Neuronal stem cell (in vitro differentiated cells): ENCODE results near the gene ADTRP.

Source experiments
- DNase-seq: peaks from one replicate; pipeline ENCODE4 v3.0.0-alpha.2; 2013; ENCODE audit warnings: low spot score
- H2AFZ ChIP-seq: one replicate; pipeline ENCODE4 v1.6.1; 2013; ENCODE audit warnings: mild to moderate bottlenecking, low read length, inconsistent platforms
- H2AK5ac ChIP-seq: 2 replicates; pipeline ENCODE4 v1.6.1; 2013; ENCODE audit warnings: low read depth, mild to moderate bottlenecking, inconsistent platforms, low read length, moderate library complexity, mixed read lengths
- H2BK120ac ChIP-seq: 2 replicates; pipeline ENCODE4 v1.6.1; 2013; ENCODE audit warnings: low read depth, mild to moderate bottlenecking, inconsistent platforms, low read length, moderate library complexity, mixed read lengths
- H2BK12ac ChIP-seq: one replicate; pipeline ENCODE4 v1.6.1; 2013; ENCODE audit warnings: low read length, inconsistent platforms
- H2BK15ac ChIP-seq: 2 replicates; pipeline ENCODE4 v1.6.1; 2013; ENCODE audit warnings: mild to moderate bottlenecking, low read length, inconsistent platforms, mixed read lengths
- H2BK5ac ChIP-seq: one replicate; pipeline ENCODE4 v1.6.1; 2013; ENCODE audit warnings: inconsistent platforms, mild to moderate bottlenecking, low read length, moderate library complexity
- H3K14ac ChIP-seq: one replicate; pipeline ENCODE4 v1.6.1; 2013; ENCODE audit warnings: low read length, inconsistent platforms
- H3K18ac ChIP-seq: 2 replicates; pipeline ENCODE4 v1.6.1; 2013; ENCODE audit warnings: low read length, inconsistent platforms
- H3K23ac ChIP-seq: 2 replicates; pipeline ENCODE4 v1.6.1; 2013; ENCODE audit warnings: low read depth, mild to moderate bottlenecking, mixed read lengths, low read length, inconsistent platforms; ENCODE audit not compliant: poor library complexity
- H3K27ac ChIP-seq: replicated peaks from 3 replicates; pipeline ENCODE4 v1.5.1; 2013; ENCODE audit warnings: low read length, inconsistent platforms
- H3K27me3 ChIP-seq, 3 experiments: 2 replicates each; pipeline ENCODE4 v1.6.1; 2013; ENCODE audit warnings: low read length in 3 of 3, mild to moderate bottlenecking in 2 of 3, inconsistent platforms in 1 of 3, low read depth in 1 of 3, mixed read lengths in 1 of 3, moderate library complexity in 1 of 3; ENCODE audit not compliant: control insufficient read depth in 3 of 3, insufficient read depth in 3 of 3
- H3K36me3 ChIP-seq, 2 donors: replicated peaks in 1 of 2; 2 replicates each; pipeline ENCODE4 v1.6.1; 2013; ENCODE audit warnings: low read length in 2 of 2; ENCODE audit not compliant: control insufficient read depth in 2 of 2, insufficient read depth in 2 of 2
- H3K4ac ChIP-seq: 2 replicates; pipeline ENCODE4 v1.6.1; 2013; ENCODE audit warnings: inconsistent platforms, mild to moderate bottlenecking, low read length, moderate library complexity
- H3K4me1 ChIP-seq, 2 donors: 1 replicate in 1 of 2; 2 replicates in 1 of 2; pipeline ENCODE4 v1.6.1; 2013; ENCODE audit warnings: low read length in 2 of 2, low read depth in 1 of 2; ENCODE audit not compliant: control insufficient read depth in 2 of 2, insufficient read depth in 1 of 2
- H3K4me2 ChIP-seq: one replicate; pipeline ENCODE4 v1.6.1; 2013; ENCODE audit warnings: mild to moderate bottlenecking, low read length, inconsistent platforms; ENCODE audit not compliant: insufficient read depth, poor library complexity, severe bottlenecking
- H3K4me3 ChIP-seq, 2 donors: 2 replicates each; pipeline ENCODE4 v1.5.1; 2013; ENCODE audit warnings: low read length in 2 of 2, mild to moderate bottlenecking in 2 of 2, inconsistent platforms in 1 of 2, moderate library complexity in 1 of 2
- H3K79me1 ChIP-seq: one replicate; pipeline ENCODE4 v1.6.1; 2013; ENCODE audit warnings: low read depth, mild to moderate bottlenecking, inconsistent platforms, low read length, moderate library complexity
- H3K9ac ChIP-seq: one replicate; pipeline ENCODE4 v1.6.1; 2013; ENCODE audit warnings: mild to moderate bottlenecking, low read depth, low read length, inconsistent platforms; ENCODE audit not compliant: poor library complexity
- H3K9me3 ChIP-seq, 2 donors: replicated peaks in 1 of 2; 2 replicates each; pipeline versions ENCODE3 to v1.6.1; 2013; ENCODE audit warnings: low read length in 2 of 2, mild to moderate bottlenecking in 2 of 2, inconsistent platforms in 1 of 2, low read depth in 1 of 2, mixed read lengths in 1 of 2, moderate library complexity in 1 of 2; ENCODE audit not compliant: control insufficient read depth in 2 of 2, insufficient read depth in 1 of 2
- H4K8ac ChIP-seq: one replicate; pipeline ENCODE4 v1.6.1; 2013; ENCODE audit warnings: low read depth, mild to moderate bottlenecking, inconsistent platforms, low read length, moderate library complexity
- H4K91ac ChIP-seq: one replicate; pipeline ENCODE4 v1.6.1; 2013; ENCODE audit warnings: low read length, low read depth, mild to moderate bottlenecking, inconsistent platforms; ENCODE audit not compliant: poor library complexity
- WGBS, 2 donors: extraction: QIAGEN DNeasy Blood & Tissue Kit; methylation state at CpG; one replicate each; pipeline ENCODE4 v1.1.7; 2013; ENCODE audit warnings: missing lambda C conversion rate in 2 of 2, mixed read lengths in 1 of 2; ENCODE audit not compliant: insufficient read length in 2 of 2, insufficient replicate concordance in 1 of 2; ENCODE audit errors: extremely low coverage in 2 of 2; 5-methylcytosine and 5-hydroxymethylcytosine counted together

Gene ADTRP

DNA sequence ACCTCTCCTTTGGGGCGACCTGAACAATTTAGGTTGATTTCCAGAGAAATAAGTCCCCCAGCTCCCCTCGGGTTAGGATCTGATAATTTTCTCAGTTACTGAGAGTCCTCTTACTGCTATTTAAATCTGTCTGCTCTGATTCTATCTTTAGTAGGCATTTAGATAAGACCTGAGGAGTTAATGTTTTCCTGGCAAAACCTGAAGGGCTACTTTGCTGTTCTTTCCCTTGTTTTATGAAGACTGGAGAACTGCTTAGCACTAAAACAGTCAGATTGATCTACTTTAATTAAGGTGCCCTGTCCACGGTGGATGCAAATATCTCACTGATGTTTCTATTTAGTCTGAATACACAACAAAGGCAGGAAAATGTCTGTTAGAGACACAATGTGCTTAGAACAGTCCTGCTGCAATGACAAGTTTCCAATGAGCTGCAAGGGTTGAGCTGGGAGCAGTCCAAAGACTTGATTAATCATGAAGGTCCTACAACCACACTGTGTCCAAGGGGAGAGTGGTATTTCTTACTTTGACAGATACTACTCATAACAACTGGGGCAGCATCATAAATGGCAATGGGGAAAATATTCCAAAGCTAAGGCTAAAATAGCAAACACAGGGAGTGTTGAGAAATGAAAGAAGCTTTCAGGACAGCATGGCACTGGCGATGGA, 15.7 kb downstream of the ADTRP start:
- no peak overlapping the region for H3K4me3 ChIP-seq
- H3K18ac ChIP-seq, result no peak overlapping the region
- H3K27ac ChIP-seq, result no peak overlapping the region
- H4K91ac ChIP-seq, result no peak overlapping the region
- WGBS, 2 donors, result no CpG with 5 or more reads among the region's 4 CpGs
- H2BK12ac ChIP-seq, result no peak overlapping the region
- H2BK120ac ChIP-seq, result no peak overlapping the region
- H3K27me3 ChIP-seq, result no peaks in the 10 kb centered on the region
- no peaks in the 10 kb centered on the region for H3K36me3 ChIP-seq
- no peak overlapping the region for H2BK15ac ChIP-seq
- no peak overlapping the region for H3K9ac ChIP-seq
- no peak for DNase-seq
- no peak overlapping the region for H2AK5ac ChIP-seq
- no peak overlapping the region for H2AFZ ChIP-seq
- no peak overlapping the region for H2BK5ac ChIP-seq
- no peak overlapping the region for H3K4ac ChIP-seq
- H3K23ac ChIP-seq, result no peak overlapping the region
- H4K8ac ChIP-seq, result no peak overlapping the region
- H3K79me1 ChIP-seq, result no peaks in the 10 kb centered on the region
- H3K4me2 ChIP-seq, result no peak overlapping the region
- no peaks in the 10 kb centered on the region for H3K9me3 ChIP-seq
- H3K14ac ChIP-seq, result no peak overlapping the region
- H3K4me1 ChIP-seq, result peaks cover 7 to 10% of the 10 kb centered on the region in 2 donors

DNA sequence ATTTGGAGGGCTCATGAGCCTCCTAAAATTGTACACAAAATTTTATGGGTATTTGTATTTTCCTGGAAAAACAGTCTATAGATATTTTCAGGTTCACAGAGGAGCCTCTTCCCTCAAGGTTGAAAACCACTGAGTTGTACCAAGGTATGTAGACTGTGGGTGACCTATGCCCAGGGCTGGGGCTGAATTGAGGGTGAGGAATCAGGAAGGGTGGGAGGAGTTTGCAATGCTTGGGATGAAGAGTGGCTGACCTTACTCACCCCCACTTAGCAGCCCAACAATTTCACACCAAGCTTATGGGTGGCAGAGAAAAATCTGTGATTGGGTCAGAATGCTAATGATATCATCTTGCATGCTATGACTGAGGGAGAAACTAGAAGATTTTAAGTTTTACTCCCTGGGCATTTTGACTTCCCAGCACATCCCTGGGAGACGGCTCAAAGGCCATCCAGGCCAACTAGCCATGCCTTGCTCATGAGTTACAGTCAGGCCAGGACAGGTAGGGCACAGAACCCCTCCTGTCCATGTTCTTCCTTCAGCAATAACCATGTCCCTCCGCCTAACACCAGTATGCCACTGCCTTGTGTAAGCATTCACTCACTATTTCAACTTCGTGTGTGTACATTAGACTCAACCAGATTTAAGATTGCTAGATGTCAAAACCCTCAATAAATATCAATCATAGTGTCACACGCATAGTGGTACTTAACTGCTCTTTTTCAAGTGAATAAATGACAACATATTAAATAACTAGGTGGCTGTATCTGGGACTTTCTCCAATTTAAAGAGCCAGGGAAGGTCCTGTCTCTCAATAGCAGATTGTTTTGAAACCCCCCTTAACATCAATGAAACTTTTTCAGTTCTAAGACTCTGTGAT, 16.6 kb downstream of the ADTRP start:
- Histone ChIP-seq H4K91ac (no peak overlapping the region), H4K8ac (no peak overlapping the region), H2BK15ac (no peak overlapping the region), H3K4ac (no peak overlapping the region), H2BK120ac (no peak overlapping the region), H3K4me3 (no peak overlapping the region), H3K23ac (no peak overlapping the region), H3K27me3 (no peaks in the 10 kb centered on the region), H3K4me2 (no peak overlapping the region), H3K18ac (no peak overlapping the region), H3K14ac (no peak overlapping the region), H3K27ac (no peak overlapping the region), H2BK12ac (no peak overlapping the region), H3K4me1 (peaks cover 7 to 10% of the 10 kb centered on the region in 2 donors), H3K9ac (no peak overlapping the region), H2BK5ac (no peak overlapping the region), H2AK5ac (no peak overlapping the region), H3K79me1 (no peaks in the 10 kb centered on the region), H2AFZ (no peak overlapping the region), H3K36me3 (no peaks in the 10 kb centered on the region), H3K9me3 (no peaks in the 10 kb centered on the region)
- no peak for DNase-seq
- no CpG with 5 or more reads among the region's 4 CpGs for WGBS, 2 donors

DNA sequence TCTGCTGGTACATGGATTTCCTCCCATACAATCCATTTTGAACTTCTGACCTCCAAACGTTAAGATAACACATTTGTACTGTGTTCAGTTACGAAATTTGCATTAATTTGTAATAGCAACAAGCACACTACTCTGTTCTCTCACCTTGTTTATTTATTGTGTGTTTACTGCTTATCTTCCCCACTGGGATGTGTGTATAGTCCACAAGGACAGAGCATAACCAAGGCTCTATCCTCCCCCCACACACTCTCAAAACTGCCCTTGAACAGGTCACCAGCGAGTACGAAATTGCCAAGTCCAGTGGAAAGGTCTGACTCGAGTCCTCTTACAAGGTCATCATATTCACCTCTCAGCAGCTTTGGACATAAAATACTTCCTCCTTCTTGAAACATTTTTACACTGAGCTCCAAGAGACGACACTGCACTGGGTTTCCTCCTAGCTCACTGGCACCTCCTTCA, 18.6 kb downstream of the ADTRP start:
- Histone ChIP-seq H2AK5ac (no peak overlapping the region), H2BK5ac (no peak overlapping the region), H4K91ac (no peak overlapping the region), H3K4ac (no peak overlapping the region), H2BK120ac (no peak overlapping the region), H3K4me1 (peaks cover 7 to 10% of the 10 kb centered on the region in 2 donors), H3K4me3 (no peak overlapping the region), H3K4me2 (no peak overlapping the region), H3K27me3 (no peaks in the 10 kb centered on the region), H3K27ac (no peak overlapping the region), H2BK12ac (no peak overlapping the region), H3K79me1 (no peaks in the 10 kb centered on the region), H2BK15ac (no peak overlapping the region), H3K14ac (no peak overlapping the region), H3K9me3 (no peaks in the 10 kb centered on the region), H3K18ac (no peak overlapping the region), H3K36me3 (no peaks in the 10 kb centered on the region), H3K23ac (no peak overlapping the region), H4K8ac (no peak overlapping the region), H3K9ac (no peak overlapping the region), H2AFZ (no peak overlapping the region)
- no CpG with 5 or more reads among the region's 6 CpGs for WGBS, 2 donors
- DNase-seq, result no peak

DNA sequence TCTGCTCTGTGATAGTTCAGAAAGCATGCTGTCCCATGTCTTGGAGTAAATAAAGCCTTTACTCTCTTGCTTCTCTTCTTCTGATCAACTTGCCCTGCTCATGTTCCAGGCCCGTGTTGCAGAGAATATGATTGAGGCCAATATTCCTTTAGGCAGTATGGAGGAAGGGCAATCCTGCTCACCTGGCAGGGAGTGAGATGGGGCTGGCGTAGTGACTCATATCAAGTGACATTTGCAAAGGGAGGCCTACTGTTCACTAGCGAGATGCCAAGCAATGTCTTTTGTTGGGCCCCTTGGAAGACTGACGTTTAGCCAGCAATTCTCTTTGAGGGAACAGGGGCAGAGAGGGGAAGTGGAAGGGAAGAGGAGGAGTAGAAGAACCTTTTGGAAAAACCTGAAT, 19.7 kb downstream of the ADTRP start:
- Histone ChIP-seq H2BK12ac (no peak overlapping the region), H3K4me3 (no peak overlapping the region), H3K4me2 (no peak overlapping the region), H2AFZ (no peak overlapping the region), H3K14ac (no peak overlapping the region), H3K79me1 (no peaks in the 10 kb centered on the region), H3K4me1 (peaks cover under 1 to 6% of the 10 kb centered on the region in 2 donors), H2AK5ac (no peak overlapping the region), H3K27me3 (no peaks in the 10 kb centered on the region), H3K36me3 (no peaks in the 10 kb centered on the region), H3K9me3 (no peaks in the 10 kb centered on the region), H3K23ac (no peak overlapping the region), H2BK15ac (no peak overlapping the region), H3K27ac (no peak overlapping the region), H3K4ac (no peak overlapping the region), H2BK5ac (no peak overlapping the region), H2BK120ac (no peak overlapping the region), H4K91ac (no peak overlapping the region), H4K8ac (no peak overlapping the region), H3K9ac (no peak overlapping the region), H3K18ac (no peak overlapping the region)
- DNase-seq, result no peak
- WGBS, 2 donors, result no CpG with 5 or more reads among the region's 4 CpGs
